ENCODE data around the gene OR2AG1.

Gene OR2AG1

GRCh38 chr11:6782720-6783119 is at the start of gene OR2AG1:
Gene OR2AG1, plus strand, starts transcription at chr11:6783020. Its CDS starts 2,018 bp downstream, at chr11:6785038.
- no peaks in the 10 kb centered on the region for H3K36me3 ChIP-seq
- no peaks in the 10 kb centered on the region for H3K9me3 ChIP-seq (ENCODE audit: severe bottlenecking)
- H3K27ac ChIP-seq: no peak within 1 kb of the TSS
- TF ChIP-seq CTCF (IDR thresholded peaks at IDR 0.05; ENCODE audit: low read depth, low read length): no peak
- H3K27me3 ChIP-seq (ENCODE audit: insufficient read depth, low read depth, severe bottlenecking): no peaks in the 10 kb centered on the region
- no peak within 1 kb of the TSS for H3K4me3 ChIP-seq (ENCODE audit: low read depth, low read length)
- DNase-seq: no peak

GRCh38 chr11:6733326-6734275 is 49.2 kb upstream of the OR2AG1 start:
- Histone ChIP-seq H3K27ac (no peak overlapping the region), H3K36me3 (no peaks in the 10 kb centered on the region), H3K4me3 (ENCODE audit: low read depth, low read length) (no peak overlapping the region), H3K9me3 (ENCODE audit: severe bottlenecking) (no peaks in the 10 kb centered on the region), H3K27me3 (ENCODE audit: insufficient read depth, low read depth, severe bottlenecking) (no peaks in the 10 kb centered on the region)
- no peak for DNase-seq
- no peak for TF ChIP-seq CTCF (IDR thresholded peaks at IDR 0.05; ENCODE audit: low read depth, low read length)

GRCh38 chr11:6734616-6735015 is 48.2 kb upstream of the OR2AG1 start:
- no peaks in the 10 kb centered on the region for H3K36me3 ChIP-seq
- no peak overlapping the region for H3K27ac ChIP-seq
- no peak for TF ChIP-seq CTCF (IDR thresholded peaks at IDR 0.05; ENCODE audit: low read depth, low read length)
- H3K27me3 ChIP-seq (ENCODE audit: insufficient read depth, low read depth, severe bottlenecking): no peaks in the 10 kb centered on the region
- DNase-seq: no peak
- H3K9me3 ChIP-seq (ENCODE audit: severe bottlenecking): no peaks in the 10 kb centered on the region
- no peak overlapping the region for H3K4me3 ChIP-seq (ENCODE audit: low read depth, low read length)

GRCh38 chr11:6735306-6735705 is 47.5 kb upstream of the OR2AG1 start:
- DNase-seq: no peak
- H3K27ac ChIP-seq: no peak overlapping the region
- H3K9me3 ChIP-seq (ENCODE audit: severe bottlenecking): no peaks in the 10 kb centered on the region
- H3K4me3 ChIP-seq (ENCODE audit: low read depth, low read length): no peak overlapping the region
- H3K36me3 ChIP-seq: no peaks in the 10 kb centered on the region
- no peaks in the 10 kb centered on the region for H3K27me3 ChIP-seq (ENCODE audit: insufficient read depth, low read depth, severe bottlenecking)
- no peak for TF ChIP-seq CTCF (IDR thresholded peaks at IDR 0.05; ENCODE audit: low read depth, low read length)

GRCh38 chr11:6736495-6737121 is 46.2 kb upstream of the OR2AG1 start:
- Histone ChIP-seq H3K27me3 (ENCODE audit: insufficient read depth, low read depth, severe bottlenecking) (no peaks in the 10 kb centered on the region), H3K4me3 (ENCODE audit: low read depth, low read length) (no peak overlapping the region), H3K9me3 (ENCODE audit: severe bottlenecking) (no peaks in the 10 kb centered on the region), H3K36me3 (no peaks in the 10 kb centered on the region), H3K27ac (no peak overlapping the region)
- DNase-seq: no peak
- TF ChIP-seq CTCF (IDR thresholded peaks at IDR 0.05; ENCODE audit: low read depth, low read length): no peak

Measured in WERI-Rb-1 (cell line).